ENCODE measurements around the gene BEGAIN.

- TF ChIP-seq POLR2A (IDR thresholded peaks at IDR 0.05), result no peak
- TF ChIP-seq, protein P1, sequence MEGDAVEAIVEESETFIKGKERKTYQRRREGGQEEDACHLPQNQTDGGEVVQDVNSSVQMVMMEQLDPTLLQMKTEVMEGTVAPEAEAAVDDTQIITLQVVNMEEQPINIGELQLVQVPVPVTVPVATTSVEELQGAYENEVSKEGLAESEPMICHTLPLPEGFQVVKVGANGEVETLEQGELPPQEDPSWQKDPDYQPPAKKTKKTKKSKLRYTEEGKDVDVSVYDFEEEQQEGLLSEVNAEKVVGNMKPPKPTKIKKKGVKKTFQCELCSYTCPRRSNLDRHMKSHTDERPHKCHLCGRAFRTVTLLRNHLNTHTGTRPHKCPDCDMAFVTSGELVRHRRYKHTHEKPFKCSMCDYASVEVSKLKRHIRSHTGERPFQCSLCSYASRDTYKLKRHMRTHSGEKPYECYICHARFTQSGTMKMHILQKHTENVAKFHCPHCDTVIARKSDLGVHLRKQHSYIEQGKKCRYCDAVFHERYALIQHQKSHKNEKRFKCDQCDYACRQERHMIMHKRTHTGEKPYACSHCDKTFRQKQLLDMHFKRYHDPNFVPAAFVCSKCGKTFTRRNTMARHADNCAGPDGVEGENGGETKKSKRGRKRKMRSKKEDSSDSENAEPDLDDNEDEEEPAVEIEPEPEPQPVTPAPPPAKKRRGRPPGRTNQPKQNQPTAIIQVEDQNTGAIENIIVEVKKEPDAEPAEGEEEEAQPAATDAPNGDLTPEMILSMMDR (IDR thresholded peaks at IDR 0.05), result no peak
Observed at GRCh38 chr14:100542619-100543205, 44.5 kb downstream of the BEGAIN start.

Data from prostate gland (tissue), 2 donors.